Breast epithelium (tissue), 4 donors: ENCODE results near the gene PHF21A. TPM values are rescaled to one million over a fixed set of nuclear protein-coding genes. Genes with fewer than 3 reads are reported as not detected.

Source experiments
- DNase-seq, 2 donors: peaks; one replicate each; pipeline ENCODE4 v3.0.0-alpha.2; 2019; ENCODE audit warnings: low spot score in 2 of 2
- H3K27ac ChIP-seq, 2 donors: fragments of 200-600 bp; sonication (generic) in 1 of 2; one replicate each; pipeline ENCODE4 v1.5.1; 2016 to 2019; ENCODE audit warnings: mild to moderate bottlenecking in 1 of 2
- H3K27me3 ChIP-seq, 2 donors: fragments of 200-600 bp; sonication (generic) in 1 of 2; one replicate each; pipeline versions ENCODE4 v1.5.1 to v1.6.0; 2017 to 2019; ENCODE audit warnings: control low read depth in 1 of 2, mild to moderate bottlenecking in 1 of 2
- H3K36me3 ChIP-seq: fragments of 200-600 bp; one replicate; pipeline ENCODE4 v1.5.1; 2019
- H3K4me1 ChIP-seq, 2 donors: fragments of 200-600 bp; sonication (generic); one replicate each; pipeline ENCODE4 v1.5.1; 2016 to 2019; ENCODE audit warnings: control low read depth in 1 of 2
- H3K4me3 ChIP-seq, 3 donors: fragments of 200-600 bp; sonication (generic); 1 replicate in 2 of 3; 2 replicates in 1 of 3; pipeline ENCODE4 v1.5.1; 2016 to 2019; ENCODE audit warnings: mild to moderate bottlenecking in 3 of 3, moderate library complexity in 2 of 3
- H3K9me3 ChIP-seq, 2 donors: fragments of 200-600 bp; sonication (generic) in 1 of 2; one replicate each; pipeline ENCODE4 v1.5.1; 2016 to 2019; ENCODE audit warnings: control low read depth in 1 of 2
- POLR2A ChIP-seq: fragments of 450-650 bp; IDR thresholded peaks from one replicate; pipeline ENCODE4 v1.6.1; 2016; ENCODE audit warnings: antibody characterized with exemption, mild to moderate bottlenecking, moderate library complexity
- POLR2AphosphoS5 ChIP-seq, 3 donors: sonication (generic); formaldehyde crosslinking; IDR thresholded peaks; one replicate each; pipeline ENCODE4 v1.6.1; 2017; ENCODE audit warnings: antibody characterized with exemption in 3 of 3
- intact Hi-C: fragments of 100-400 bp; cut with DNase I; formaldehyde crosslinking; loops from one replicate; pipeline ENCODE4 v1.15.1; 2023; ENCODE audit warnings: low total_unique reads
- total RNA-seq, 3 donors: library from RNA; depleted of rRNA; stranded (reverse); fragments of >200 nt; gene quantifications; one replicate each; pipeline ENCODE4 v1.1.0, GENCODE V29; 2016
- TF ChIP-seq, protein P1 (sequence below), 3 donors: fragments of 450-650 bp; IDR thresholded peaks; one replicate each; pipeline ENCODE4 v1.5.1; 2016 to 2017; ENCODE audit warnings: antibody characterized with exemption in 3 of 3, mild to moderate bottlenecking in 3 of 3, moderate library complexity in 3 of 3

Gene PHF21A
- total RNA-seq, 3 donors from 2014 or later: 23.4 to 70.8 (median 42.7) TPM

DNA sequence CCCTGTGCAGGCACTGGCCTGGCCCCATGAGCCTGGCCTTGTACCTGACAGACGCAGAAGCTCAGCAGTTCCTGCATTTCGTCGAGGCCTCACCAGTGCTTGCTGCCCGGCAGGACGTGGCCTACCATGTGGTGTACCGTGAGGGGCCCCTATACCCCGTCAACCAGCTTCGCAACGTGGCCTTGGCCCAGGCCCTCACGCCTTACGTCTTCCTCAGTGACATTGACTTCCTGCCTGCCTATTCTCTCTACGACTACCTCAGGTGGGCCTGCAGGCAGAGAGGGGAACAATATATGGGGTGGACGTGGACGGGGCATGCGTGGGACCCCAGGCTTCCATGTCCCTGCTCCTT, 193.9 kb downstream of the PHF21A start:
- TF ChIP-seq, protein P1, sequence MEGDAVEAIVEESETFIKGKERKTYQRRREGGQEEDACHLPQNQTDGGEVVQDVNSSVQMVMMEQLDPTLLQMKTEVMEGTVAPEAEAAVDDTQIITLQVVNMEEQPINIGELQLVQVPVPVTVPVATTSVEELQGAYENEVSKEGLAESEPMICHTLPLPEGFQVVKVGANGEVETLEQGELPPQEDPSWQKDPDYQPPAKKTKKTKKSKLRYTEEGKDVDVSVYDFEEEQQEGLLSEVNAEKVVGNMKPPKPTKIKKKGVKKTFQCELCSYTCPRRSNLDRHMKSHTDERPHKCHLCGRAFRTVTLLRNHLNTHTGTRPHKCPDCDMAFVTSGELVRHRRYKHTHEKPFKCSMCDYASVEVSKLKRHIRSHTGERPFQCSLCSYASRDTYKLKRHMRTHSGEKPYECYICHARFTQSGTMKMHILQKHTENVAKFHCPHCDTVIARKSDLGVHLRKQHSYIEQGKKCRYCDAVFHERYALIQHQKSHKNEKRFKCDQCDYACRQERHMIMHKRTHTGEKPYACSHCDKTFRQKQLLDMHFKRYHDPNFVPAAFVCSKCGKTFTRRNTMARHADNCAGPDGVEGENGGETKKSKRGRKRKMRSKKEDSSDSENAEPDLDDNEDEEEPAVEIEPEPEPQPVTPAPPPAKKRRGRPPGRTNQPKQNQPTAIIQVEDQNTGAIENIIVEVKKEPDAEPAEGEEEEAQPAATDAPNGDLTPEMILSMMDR (IDR thresholded peaks at IDR 0.05): no peak
- TF ChIP-seq POLR2A (no peak), POLR2AphosphoS5 (IDR thresholded peaks at IDR 0.05) (no peak)
- H3K36me3 ChIP-seq: no peaks in the 10 kb centered on the region
- no peaks in the 10 kb centered on the region for H3K9me3 ChIP-seq
- intact Hi-C loops: no loop called here
- no peak overlapping the region for H3K4me3 ChIP-seq
- DNase-seq: no peak
- H3K27me3 ChIP-seq: no peaks in the 10 kb centered on the region
- H3K4me1 ChIP-seq: peaks cover 0 to 7% of the 10 kb centered on the region in 2 donors
- peak overlapping the region in 1 of 2 donors; percentile 25 for H3K27ac ChIP-seq

DNA sequence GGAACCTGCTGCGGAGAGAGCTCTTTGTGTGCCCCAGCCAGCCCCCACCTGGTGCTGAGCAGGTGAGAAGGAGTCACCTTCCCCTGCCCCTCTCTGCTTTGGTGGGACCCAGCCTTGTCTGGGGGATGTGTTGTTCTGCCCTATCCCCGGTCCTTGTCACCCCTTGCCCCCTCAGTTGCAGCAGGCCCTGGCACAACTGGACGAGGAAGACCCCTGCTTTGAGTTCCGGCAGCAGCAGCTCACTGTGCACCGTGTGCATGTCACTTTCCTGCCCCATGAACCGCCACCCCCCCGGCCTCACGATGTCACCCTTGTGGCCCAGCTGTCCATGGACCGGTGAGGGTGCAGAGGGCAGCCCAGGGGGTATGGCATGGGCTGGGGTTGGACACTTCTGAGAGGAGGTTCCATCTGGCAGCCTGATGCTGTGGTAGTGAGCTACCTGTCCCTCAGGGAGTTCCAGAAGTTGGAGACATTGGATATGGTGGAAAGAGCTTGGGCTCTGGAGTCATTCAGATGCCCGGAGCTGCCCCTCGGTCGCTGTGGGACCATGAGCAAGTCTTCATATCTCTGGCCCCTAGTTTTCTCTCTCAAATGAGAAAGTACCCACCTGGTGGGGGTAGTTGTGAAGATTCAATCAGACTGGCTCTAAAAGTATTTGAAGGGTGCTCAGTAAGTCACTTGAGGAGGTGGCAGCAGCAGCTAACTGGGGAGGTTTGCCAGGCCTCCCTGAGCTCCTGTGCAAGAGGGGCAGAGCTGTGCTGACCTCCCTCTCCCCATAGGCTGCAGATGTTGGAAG, 194.5 kb downstream of the PHF21A start:
- intact Hi-C loops: no loop called here
- Histone ChIP-seq H3K4me1 (peaks cover 0 to 7% of the 10 kb centered on the region in 2 donors), H3K36me3 (no peaks in the 10 kb centered on the region), H3K27ac (peak overlapping the region in 1 of 2 donors; percentile 25), H3K9me3 (no peaks in the 10 kb centered on the region), H3K4me3 (no peak overlapping the region), H3K27me3 (no peaks in the 10 kb centered on the region)
- no peak for DNase-seq
- TF ChIP-seq POLR2AphosphoS5 (IDR thresholded peaks at IDR 0.05) (no peak), POLR2A (no peak)
- TF ChIP-seq, protein P1 (IDR thresholded peaks at IDR 0.05): no peak

DNA sequence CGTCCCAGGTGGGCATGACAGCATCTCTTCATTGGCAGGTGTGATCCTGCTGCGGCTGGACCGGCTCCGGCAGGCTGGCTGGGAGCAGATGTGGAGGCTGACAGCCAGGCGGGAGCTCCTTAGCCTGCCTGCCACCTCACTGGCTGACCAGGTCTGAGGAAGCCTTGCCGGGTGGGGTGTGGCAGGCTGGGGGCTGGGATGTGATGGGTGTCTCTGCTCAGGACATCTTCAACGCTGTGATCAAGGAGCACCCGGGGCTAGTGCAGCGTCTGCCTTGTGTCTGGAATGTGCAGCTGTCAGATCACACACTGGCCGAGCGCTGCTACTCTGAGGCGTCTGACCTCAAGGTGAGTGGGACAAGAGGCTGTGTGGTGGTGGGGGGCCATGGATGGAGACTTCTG, 195.3 kb downstream of the PHF21A start:
- no peaks in the 10 kb centered on the region for H3K9me3 ChIP-seq
- TF ChIP-seq POLR2A (no peak), POLR2AphosphoS5 (IDR thresholded peaks at IDR 0.05) (no peak)
- TF ChIP-seq, protein P1 (IDR thresholded peaks at IDR 0.05): no peak
- H3K4me3 ChIP-seq: no peak overlapping the region
- DNase-seq: peak in 1 of 2 donors; percentile 16
- intact Hi-C loops: no loop called here
- no peaks in the 10 kb centered on the region for H3K36me3 ChIP-seq
- H3K4me1 ChIP-seq: peaks cover 0 to 11% of the 10 kb centered on the region in 2 donors
- H3K27me3 ChIP-seq: no peaks in the 10 kb centered on the region
- no peak overlapping the region for H3K27ac ChIP-seq

DNA sequence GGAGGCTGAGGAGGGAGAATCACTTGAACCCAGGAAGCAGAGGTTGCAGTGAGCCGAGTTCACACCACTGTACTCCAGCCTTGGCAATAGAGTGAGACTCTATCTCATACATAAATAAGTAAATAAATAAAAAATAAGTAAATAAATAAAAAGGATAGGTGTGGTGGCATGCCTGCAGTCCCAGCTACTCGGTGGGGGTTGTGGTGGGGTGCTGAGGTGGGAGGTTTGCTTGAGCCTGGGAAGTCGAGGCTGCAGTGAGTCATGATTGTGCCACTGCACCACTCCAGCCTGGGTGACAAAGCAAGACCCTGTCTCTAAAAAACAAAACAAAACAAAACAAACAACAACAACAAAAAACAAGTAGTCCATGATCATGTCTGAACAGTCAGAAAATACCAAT, 195.7 kb downstream of the PHF21A start:
- H3K36me3 ChIP-seq: no peaks in the 10 kb centered on the region
- no peak overlapping the region for H3K4me3 ChIP-seq
- H3K4me1 ChIP-seq: peaks cover 0 to 14% of the 10 kb centered on the region in 2 donors
- no peaks in the 10 kb centered on the region for H3K27me3 ChIP-seq
- H3K27ac ChIP-seq: no peak overlapping the region
- DNase-seq: no peak
- TF ChIP-seq POLR2AphosphoS5 (IDR thresholded peaks at IDR 0.05) (no peak), POLR2A (no peak)
- TF ChIP-seq, protein P1 (IDR thresholded peaks at IDR 0.05): no peak
- intact Hi-C loops: no loop called here
- H3K9me3 ChIP-seq: no peaks in the 10 kb centered on the region

DNA sequence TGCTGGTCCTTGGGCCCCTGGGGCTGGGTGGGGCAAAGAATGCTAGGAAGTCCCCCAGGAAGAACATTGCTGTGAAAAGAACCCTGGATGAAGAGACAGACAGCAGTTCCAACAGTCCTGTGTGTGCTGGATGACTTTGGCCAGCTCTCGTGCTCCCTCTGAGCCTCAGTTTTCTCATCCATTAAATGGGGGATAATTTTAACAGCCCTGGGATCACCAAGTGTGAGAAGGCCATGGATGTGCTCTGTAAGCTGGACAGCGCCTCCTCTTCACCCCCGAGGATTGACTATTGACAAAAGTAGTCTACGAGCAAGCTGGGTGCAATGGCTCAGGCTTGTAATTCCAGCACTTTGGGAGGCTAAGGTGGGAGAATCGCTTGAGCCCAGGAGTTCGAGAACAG, 196.3 kb downstream of the PHF21A start:
- intact Hi-C loops: no loop called here
- Histone ChIP-seq H3K4me3 (no peak overlapping the region), H3K36me3 (no peaks in the 10 kb centered on the region), H3K27me3 (no peaks in the 10 kb centered on the region), H3K27ac (no peak overlapping the region), H3K9me3 (no peaks in the 10 kb centered on the region), H3K4me1 (peaks cover 0 to 19% of the 10 kb centered on the region in 2 donors)
- TF ChIP-seq, protein P1 (IDR thresholded peaks at IDR 0.05): no peak
- TF ChIP-seq POLR2AphosphoS5 (IDR thresholded peaks at IDR 0.05) (no peak), POLR2A (no peak)
- peak in 1 of 2 donors; percentile 15 for DNase-seq
